Adrenal gland (tissue), 12 donors: ENCODE data around the gene PCNT. TPM values are rescaled to one million over a fixed set of nuclear protein-coding genes. Genes with fewer than 3 reads are reported as not detected.
A peak's percentile ranks its signal among the peaks of the same experiment; 100 is the strongest.
"Not testable (repeated sequence)": the region's sequence is repeated elsewhere in the genome, so short reads cannot be mapped to it uniquely, and the experiment has no call there.

Source experiments
- DNase-seq, 7 donors: peaks; one replicate each; pipeline ENCODE4 v3.0.0-alpha.2; 2019 to 2020
- H3K27ac ChIP-seq, 5 donors: fragments of 200-600 bp; sonication (generic) in 4 of 5; 1 replicate in 3 of 5; 2 replicates in 2 of 5; pipeline versions ENCODE4 v1.5.1 to v1.8.0; 2016 to 2020; ENCODE audit warnings: mild to moderate bottlenecking in 1 of 5
- H3K27me3 ChIP-seq: fragments of 200-600 bp; 2 replicates; pipeline ENCODE4 v1.8.0; 2021
- H3K36me3 ChIP-seq, 2 donors: fragments of 200-600 bp; replicated peaks in 1 of 2; 1 replicate in 1 of 2; 2 replicates in 1 of 2; pipeline versions ENCODE4 v1.5.1 to v1.8.0; 2018 to 2022
- H3K4me1 ChIP-seq, 2 donors: fragments of 200-600 bp; replicated peaks in 1 of 2; 1 replicate in 1 of 2; 2 replicates in 1 of 2; pipeline versions ENCODE4 v1.5.1 to v1.8.0; 2018 to 2021
- H3K4me3 ChIP-seq, 4 donors: fragments of 200-600 bp; sonication (generic) in 3 of 4; one replicate each; pipeline ENCODE4 v1.5.1; 2016 to 2018
- H3K9me3 ChIP-seq, 3 donors: fragments of 200-600 bp; sonication (generic) in 1 of 3; replicated peaks in 1 of 3; 1 replicate in 2 of 3; 2 replicates in 1 of 3; pipeline versions ENCODE4 v1.5.1 to v1.8.0; 2016 to 2021
- CTCF ChIP-seq, 6 experiments: fragments of 450-650 bp in 4 of 6; fragments of 200-600 bp in 2 of 6; sonication (generic) in 1 of 6; IDR thresholded peaks; 1 replicate in 5 of 6; 2 replicates in 1 of 6; pipeline versions ENCODE4 v1.5.1 to v1.8.0; 2016 to 2021; ENCODE audit warnings: antibody characterized with exemption in 6 of 6, mild to moderate bottlenecking in 2 of 6, moderate library complexity in 1 of 6
- POLR2A ChIP-seq, 2 donors: fragments of 450-650 bp; IDR thresholded peaks; one replicate each; pipeline ENCODE4 v1.6.1; 2017; ENCODE audit warnings: antibody characterized with exemption in 2 of 2, mild to moderate bottlenecking in 2 of 2, moderate library complexity in 1 of 2
- WGBS, 4 donors: extraction: QIAGEN DNeasy Blood & Tissue Kit in 2 of 4; methylation state at CpG; one replicate each; pipeline versions ENCODE4 v1.1.5 to v1.1.7; 2013 to 2017; 5-methylcytosine and 5-hydroxymethylcytosine counted together
- intact Hi-C, 2 donors: fragments of 100-400 bp; cut with DNase I; formaldehyde crosslinking; loops; one replicate each; pipeline versions ENCODE4 v1.14.1 to v1.15.0; 2022 to 2023
- polyA plus RNA-seq, 3 donors: library from polyadenylated mRNA; stranded (reverse); fragments of 200-250 nt in 2 of 3; fragments of 350-450 nt in 1 of 3; fragmentation: Illumina TruSeq in 1 of 3; extraction: RNeasy Lipid Tissue Mini Kit (QIAGEN cat#74804) in 1 of 3; gene quantifications; one replicate each; pipeline ENCODE4 v1.2.3, GENCODE V29; 2013 to 2014
- total RNA-seq, 9 donors: library from RNA; depleted of rRNA in 4 of 9; stranded (reverse); fragments of >200 nt in 4 of 9; fragments of 120-200 nt in 1 of 9; fragmentation: NEBNext Ultra II Directional in 1 of 9; extraction: Animal tissue kit (Norgen Biotek cat#: 25700) in 1 of 9; gene quantifications; one replicate each; pipeline versions ENCODE4 v1.1.0 to v1.2.4, GENCODE V29; 2013 to 2023
- donor health status: healthy with polysubstance abuse.
- donor health status: Bipolar disorder and iron deficiency.
- donor health status: DM: yes; HTN: yes; CAD: no.
- donor health status: DM: no; HTN: no; CAD: no.
- donor health status: DM: no; HTN: no; CAD: no.
- donor health status: DM: yes; HTN: yes; CAD: no.

The PCNT gene
- total and polyA plus RNA-seq, 12 donors, result 14.0 to 46.6 (median 30.4) TPM

DNA sequence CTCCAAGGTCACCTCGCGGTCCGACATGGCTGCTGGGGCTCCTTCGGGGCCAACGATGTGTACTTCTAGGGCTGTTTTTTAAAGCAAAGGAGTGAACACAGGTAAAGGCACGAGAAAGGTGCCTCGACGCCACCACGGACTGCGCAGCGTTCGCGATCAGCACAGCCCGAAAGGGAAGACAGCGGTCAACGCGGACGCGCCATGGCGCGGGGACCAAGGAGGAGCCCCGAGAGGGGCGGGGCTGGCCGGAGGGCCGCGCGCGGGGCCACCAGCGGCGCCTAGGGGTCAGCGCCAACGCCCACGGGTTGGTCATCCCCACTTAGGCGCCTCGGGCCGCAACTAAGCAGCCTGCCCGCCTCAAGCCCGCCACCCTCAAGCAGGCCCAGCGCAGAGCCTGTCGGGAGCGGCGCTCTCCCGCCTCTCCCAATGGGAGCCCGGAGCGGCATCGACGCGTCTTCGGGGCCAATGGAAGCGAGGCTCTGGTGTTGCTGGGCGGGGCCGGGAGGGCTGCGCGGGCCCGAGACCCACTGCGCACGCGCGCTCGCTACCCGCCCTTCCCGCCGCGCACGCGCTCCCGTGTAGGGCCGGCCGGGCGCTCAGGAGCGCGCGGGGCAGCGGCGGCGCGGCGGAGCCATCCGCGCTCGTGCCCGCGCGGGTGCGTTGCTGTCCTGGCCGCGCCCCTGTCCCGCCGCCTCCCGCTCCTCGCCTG is 134.5 kb downstream of the PCNT start, which contains the start of gene DIP2A:
Gene DIP2A (plus strand): TSS at position 577 of the 709 bp plus-strand sequence. CDS start 241 bp downstream, outside the sequence.
- intact Hi-C loops, result no loop called here
- TF ChIP-seq POLR2A (IDR thresholded peaks at IDR 0.05), result peak; percentile 73 to 95
- TF ChIP-seq CTCF (IDR thresholded peaks at IDR 0.05), result peak in 1 of 6 experiments; percentile 4
- H3K27me3 ChIP-seq, result no peaks in the 10 kb centered on the region

DNA sequence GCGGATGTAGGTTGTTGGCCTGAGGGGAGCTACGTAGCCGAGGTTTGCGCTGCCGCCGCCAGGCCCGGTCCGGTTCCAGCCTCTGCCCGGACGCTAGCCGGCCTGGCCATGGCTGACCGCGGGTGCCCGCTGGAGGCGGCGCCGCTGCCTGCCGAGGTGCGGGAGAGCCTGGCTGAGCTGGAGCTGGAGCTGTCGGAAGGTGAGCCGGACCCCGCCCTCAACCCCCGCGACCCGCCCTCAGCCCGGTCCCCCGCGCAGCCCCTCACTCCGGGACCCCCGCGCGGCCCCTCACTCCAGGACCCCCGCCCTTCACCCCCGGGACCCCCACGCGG is 135.0 kb downstream of the PCNT start:
- WGBS, 4 donors, result 0 to 1% (median 0%) methylated on average over 11 to 36 of the region's 36 CpGs; no CpG with 5 or more reads in 1 of the 4 donors
- Histone ChIP-seq H3K27ac (peak overlapping the region in 4 of 5 donors; percentile 63 to 97 (median 83)), H3K36me3 (no peaks in the 10 kb centered on the region), H3K4me1 (peaks cover 42 to 61% of the 10 kb centered on the region in 2 donors), H3K9me3 (no peaks in the 10 kb centered on the region), H3K4me3 (peak overlapping the region; percentile 48 to 97 (median 81)), H3K27me3 (no peaks in the 10 kb centered on the region)
- DNase-seq, result no peak
- peak in 1 of 2 donors; percentile 47 for TF ChIP-seq POLR2A (IDR thresholded peaks at IDR 0.05)
- peak in 1 of 6 experiments; percentile 41 for TF ChIP-seq CTCF (IDR thresholded peaks at IDR 0.05)
- intact Hi-C loops, result no loop called here

More for the DNA sequence above, 134.5 kb downstream of the PCNT start, which contains the start of gene DIP2A:
- Histone ChIP-seq H3K4me3 (peak within 1 kb of the TSS; percentile 48 to 97 (median 86)), H3K9me3 (no peaks in the 10 kb centered on the region), H3K36me3 (no peaks in the 10 kb centered on the region), H3K27ac (peak within 1 kb of the TSS; percentile 86 to 97 (median 91)), H3K4me1 (peaks cover 44 to 65% of the 10 kb centered on the region in 2 donors)
- 0 to 1% (median 0%) methylated on average over 5 to 91 of the region's 91 CpGs for WGBS, 4 donors
- peak; percentile 96 to 98 (median 97) for DNase-seq

DNA sequence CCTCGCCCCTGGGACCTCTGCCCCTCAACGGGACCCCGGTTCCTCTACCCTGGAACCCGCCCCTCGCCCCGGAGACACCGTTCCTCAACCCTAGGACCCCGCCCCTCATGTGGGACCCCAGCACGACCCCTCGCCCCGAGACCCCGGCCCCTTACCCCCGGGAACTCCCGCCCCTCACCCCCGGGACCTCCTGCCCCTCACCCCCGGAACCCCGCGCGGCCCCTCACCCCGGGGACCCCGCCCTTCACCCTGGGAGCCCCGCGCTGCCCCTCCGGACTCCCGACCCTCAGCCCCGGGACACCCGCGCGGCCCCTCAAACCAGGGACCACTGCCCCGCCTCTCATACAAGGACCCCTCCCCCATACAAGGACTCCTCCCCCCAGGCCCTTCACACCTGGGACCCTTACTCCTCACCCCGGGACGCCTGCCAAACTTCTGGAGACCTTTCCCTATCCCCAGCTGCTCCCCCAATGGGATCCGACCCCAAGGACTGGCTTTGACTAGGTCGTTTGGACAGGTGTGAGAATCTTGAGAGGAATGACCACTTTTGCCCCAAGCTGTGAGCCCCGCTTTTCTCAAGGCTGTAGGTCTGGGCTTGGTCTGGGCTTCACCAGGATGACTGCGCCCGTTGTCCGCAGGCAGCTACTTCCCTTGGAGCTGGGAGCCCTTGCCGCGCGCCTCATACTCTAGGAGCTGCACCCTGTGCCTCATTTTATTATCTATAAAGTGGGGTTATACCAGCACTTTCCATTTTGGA is 135.6 kb downstream of the PCNT start:
- DNase-seq, result peak; percentile 50 to 77 (median 67)
- Histone ChIP-seq H3K36me3 (no peaks in the 10 kb centered on the region), H3K27me3 (no peaks in the 10 kb centered on the region), H3K27ac (peak overlapping the region in 4 of 5 donors; percentile 63 to 97 (median 83)), H3K4me3 (peak overlapping the region in 3 of 4 donors; percentile 75 to 97 (median 96)), H3K4me1 (peaks cover 37 to 56% of the 10 kb centered on the region in 2 donors), H3K9me3 (no peaks in the 10 kb centered on the region)
- intact Hi-C loops, result no loop called here
- TF ChIP-seq CTCF (IDR thresholded peaks at IDR 0.05), result no peak
- TF ChIP-seq POLR2A (IDR thresholded peaks at IDR 0.05), result peak in 1 of 2 donors; percentile 50
- WGBS, 4 donors, result 0 to 4% (median 2%) methylated on average over 4 to 41 of the region's 41 CpGs

GRCh38 chr21:46461909-46462308 is 138.0 kb downstream of the PCNT start:
- Histone ChIP-seq H3K27ac (no peak overlapping the region), H3K9me3 (no peaks in the 10 kb centered on the region), H3K36me3 (no peaks in the 10 kb centered on the region), H3K4me3 (no peak overlapping the region), H3K27me3 (no peaks in the 10 kb centered on the region), H3K4me1 (peaks cover 19 to 32% of the 10 kb centered on the region in 2 donors)
- intact Hi-C loops, result no loop called here
- TF ChIP-seq POLR2A (IDR thresholded peaks at IDR 0.05) (no peak), CTCF (IDR thresholded peaks at IDR 0.05) (no peak)
- 49 to 57% (median 55%) methylated on average over 4 to 5 of the region's 5 CpGs for WGBS, 4 donors
- DNase-seq, result peak in 2 of 7 donors; percentile 43 to 62

- H3K36me3 ChIP-seq, intact Hi-C loops, H3K9me3 ChIP-seq, H3K4me3 ChIP-seq, DNase-seq, H3K27ac ChIP-seq, H3K27me3 ChIP-seq: not testable (repeated sequence)
- 87 to 96% (median 92%) methylated on average over 6 of the region's 6 CpGs for WGBS, 4 donors
- peaks cover 3 to 18% of the 10 kb centered on the region in 2 donors for H3K4me1 ChIP-seq
Observed at GRCh38 chr21:46465153-46465552, 141.2 kb downstream of the PCNT start.
